WTC11 (cell line): ENCODE measurements around the gene DGCR2. TPM values are rescaled to one million over a fixed set of nuclear protein-coding genes. Genes with fewer than 3 reads are reported as not detected.

Experiments used
- ATAC-seq: fragments of 200-7000 bp; cut with Tn5 transposase; 2 replicates; pipeline ENCODE4 v1.10.0; 2021; ENCODE audit warnings: mild to moderate bottlenecking, moderate library complexity
- CTCF ChIA-PET: fragments of 300-600 bp; sonication (Branson Sonifier 250); formaldehyde crosslinking; loops from one replicate; lab custom pipeline; 2021; ENCODE audit warnings: antibody characterized with exemption; lab: Charles Lee
- POLR2A ChIA-PET: fragments of 350-600 bp; sonication (Branson Sonifier 250); formaldehyde crosslinking; loops from one replicate; lab custom pipeline; 2021; ENCODE audit warnings: antibody characterized with exemption; lab: Charles Lee
- DNase-seq: peaks from one replicate; pipeline ENCODE4 v3.0.0; 2021; ENCODE audit warnings: low spot score
- H3K27ac Mint-ChIP-seq: 2 replicates; pipeline ENCODE4 v1.8.0; 2021; ENCODE audit warnings: mixed read lengths
- H3K27me3 Mint-ChIP-seq: 2 replicates; pipeline ENCODE4 v1.8.0; 2021; ENCODE audit warnings: low read depth, mild to moderate bottlenecking, moderate library complexity, mixed read lengths
- H3K36me3 Mint-ChIP-seq: 2 replicates; pipeline ENCODE4 v1.8.0; 2021; ENCODE audit warnings: mixed read lengths
- H3K4me1 Mint-ChIP-seq: 2 replicates; pipeline ENCODE4 v1.8.0; 2022; ENCODE audit warnings: mixed read lengths
- H3K4me3 Mint-ChIP-seq: 2 replicates; pipeline ENCODE4 v1.8.0; 2021; ENCODE audit warnings: mild to moderate bottlenecking, moderate library complexity, mixed read lengths
- H3K9me3 Mint-ChIP-seq: 2 replicates; pipeline ENCODE4 v1.8.0; 2021; ENCODE audit warnings: mixed read lengths
- ATF6 ChIP-seq: sonication (generic); formaldehyde crosslinking; IDR thresholded peaks from 2 replicates; pipeline ENCODE4 v1.8.1; 2023; ENCODE audit warnings: mild to moderate bottlenecking, missing genetic modification reagents
- CREB1 ChIP-seq: sonication (generic); formaldehyde crosslinking; IDR thresholded peaks from 2 replicates; pipeline ENCODE4 v1.8.0; 2023; ENCODE audit warnings: mild to moderate bottlenecking, missing genetic modification reagents
- ELF4 ChIP-seq: sonication (generic); formaldehyde crosslinking; IDR thresholded peaks from 2 replicates; pipeline ENCODE4 v1.8.1; 2022; ENCODE audit warnings: low read depth, mild to moderate bottlenecking, moderate library complexity, missing genetic modification reagents
- GABPB1 ChIP-seq: sonication (generic); formaldehyde crosslinking; IDR thresholded peaks from 2 replicates; pipeline ENCODE4 v1.8.1; 2023; ENCODE audit warnings: mild to moderate bottlenecking, missing genetic modification reagents
- HMGXB4 ChIP-seq: sonication (generic); formaldehyde crosslinking; IDR thresholded peaks from 2 replicates; pipeline ENCODE4 v1.8.1; 2023; ENCODE audit warnings: mild to moderate bottlenecking, moderate library complexity, missing genetic modification reagents
- IRF1 ChIP-seq: sonication (generic); formaldehyde crosslinking; IDR thresholded peaks from 2 replicates; pipeline ENCODE4 v1.8.0; 2023; ENCODE audit warnings: missing genetic modification reagents
- NR3C1 ChIP-seq: sonication (generic); formaldehyde crosslinking; conservative IDR thresholded peaks from 2 replicates; pipeline ENCODE4 v1.8.1; 2023; ENCODE audit warnings: low read depth, mild to moderate bottlenecking, missing genetic modification reagents
- OVOL2 ChIP-seq: fragments of 250-450 bp; sonication (Bioruptor Pico); IDR thresholded peaks from 2 replicates; pipeline ENCODE4 v1.9.0; 2021; ENCODE audit warnings: mild to moderate bottlenecking, borderline replicate concordance
- PRDM15 ChIP-seq: sonication (generic); formaldehyde crosslinking; IDR thresholded peaks from 2 replicates; pipeline ENCODE4 v1.8.0; 2022; ENCODE audit warnings: missing genetic modification reagents
- TCF7 ChIP-seq: sonication (generic); formaldehyde crosslinking; IDR thresholded peaks from 2 replicates; pipeline ENCODE4 v1.8.0; 2022; ENCODE audit warnings: mild to moderate bottlenecking, low read depth, missing genetic modification reagents, moderate library complexity
- ZBTB21 ChIP-seq: sonication (generic); formaldehyde crosslinking; IDR thresholded peaks from 2 replicates; pipeline ENCODE4 v1.8.1; 2023; ENCODE audit warnings: mild to moderate bottlenecking, missing genetic modification reagents, borderline replicate concordance
- ZNF396 ChIP-seq: fragments of 250-450 bp; sonication (Bioruptor Pico); IDR thresholded peaks from 2 replicates; pipeline ENCODE4 v1.8.0; 2021; ENCODE audit warnings: mild to moderate bottlenecking, moderate library complexity, borderline replicate concordance
- ZNF425 ChIP-seq: fragments of 250-450 bp; sonication (Bioruptor Pico); conservative IDR thresholded peaks from 2 replicates; pipeline ENCODE4 v1.9.0; 2021; ENCODE audit warnings: mild to moderate bottlenecking
- ZNF512 ChIP-seq: sonication (generic); formaldehyde crosslinking; IDR thresholded peaks from 2 replicates; pipeline ENCODE4 v1.8.1; 2022; ENCODE audit warnings: missing genetic modification reagents, borderline replicate concordance
- ZNF532 ChIP-seq: fragments of 250-450 bp; sonication (Bioruptor Pico); IDR thresholded peaks from 2 replicates; pipeline ENCODE4 v1.9.0; 2021; ENCODE audit warnings: mild to moderate bottlenecking, borderline replicate concordance
- total RNA-seq: library from RNA; stranded (reverse); gene quantifications from 3 replicates; pipeline ENCODE4 v1.2.3, GENCODE V29; 2021

The DGCR2 gene
- total RNA-seq, 1 experiment from 2014 or later: 64.2 TPM

GRCh38 chr22:19120829-19121630, 1.2 kb downstream of the DGCR2 start:
- Mint-ChIP-seq H3K4me1 (peaks cover 32% of the 10 kb centered on the region), H3K9me3 (no peaks in the 10 kb centered on the region), H3K36me3 (no peaks in the 10 kb centered on the region), H3K27ac (no peak overlapping the region), H3K4me3 (peak overlapping the region; percentile 81), H3K27me3 (no peaks in the 10 kb centered on the region; the same call in 1 of the 2 replicates)
- ATAC-seq (no peak), DNase-seq (no peak)
- ChIA-PET POLR2A (interaction anchor here (0.5 to 1.5 kb wide), 4 partner anchors 23 to 1333 kb away, joined by 3 to 8 read pairs (median 7); partner anchors contain the start of genes ESS2 and SLC25A1), CTCF (interaction anchor here (1.4 to 2.5 kb wide), 4 partner anchors 10 to 47 kb away, joined by 5 to 17 read pairs (median 11); partner anchors contain the start of gene ESS2)
- TF ChIP-seq TCF7 (CRISPR knock-in tag) (no peak), HMGXB4 (CRISPR knock-in tag) (no peak), OVOL2 (CRISPR knock-in tag) (no peak), ZNF512 (CRISPR knock-in tag) (no peak), ZNF425 (CRISPR knock-in tag) (no peak), CREB1 (CRISPR knock-in tag) (no peak)

GRCh38 chr22:19119949-19120348, 2.3 kb downstream of the DGCR2 start:
- ChIA-PET POLR2A (no interaction called here), CTCF (interaction anchor here (1.1 kb wide), 1 partner anchor 24 kb away, joined by 7 read pairs; the partner anchor contains the start of gene ESS2)
- no peak for ATAC-seq
- peaks cover 3% of the 10 kb centered on the region; the same call in 1 of the 2 replicates for H3K36me3 Mint-ChIP-seq
- no peaks in the 10 kb centered on the region; the same call in 1 of the 2 replicates for H3K27me3 Mint-ChIP-seq
- DNase-seq: no peak
- H3K4me3 Mint-ChIP-seq: peak overlapping the region; percentile 81; the same call in 1 of the 2 replicates
- H3K4me1 Mint-ChIP-seq: peaks cover 32% of the 10 kb centered on the region
- H3K27ac Mint-ChIP-seq: peak overlapping the region; percentile 57
- H3K9me3 Mint-ChIP-seq: no peaks in the 10 kb centered on the region
- TF ChIP-seq GABPB1 (CRISPR knock-in tag) (no peak), ELF4 (CRISPR knock-in tag) (no peak), ATF6 (CRISPR knock-in tag) (no peak), ZNF396 (no peak), ZBTB21 (CRISPR knock-in tag) (no peak), IRF1 (CRISPR knock-in tag) (no peak), NR3C1 (CRISPR knock-in tag) (no peak), PRDM15 (no peak), ZNF532 (CRISPR knock-in tag) (no peak)
